A673 (cell line): ENCODE data around the gene FERD3L.

Source experiments
- CTCF ChIP-seq: fragments of 300-800, 200-600 bp; sonication (generic); conservative IDR thresholded peaks from 2 replicates; pipeline ENCODE4 v1.5.1; 2017; ENCODE audit warnings: low read depth, mild to moderate bottlenecking, antibody characterized with exemption, low read length, moderate library complexity, mixed read lengths
- EZH2 ChIP-seq: fragments of 200-600 bp; sonication (generic); IDR thresholded peaks from 2 replicates; pipeline ENCODE4 v1.6.1; 2017; ENCODE audit warnings: borderline replicate concordance, low read depth, mild to moderate bottlenecking, mixed read lengths, antibody characterized with exemption, low read length; ENCODE audit not compliant: poor library complexity, severe bottlenecking

GRCh38 chr7:19177269-19177668, 32.0 kb upstream of the FERD3L start:
- TF ChIP-seq CTCF (no peak), EZH2 (no peak)
